Measurements from ENCODE around the gene SSPN. TPM values are rescaled to one million over a fixed set of nuclear protein-coding genes. Genes with fewer than 3 reads are reported as not detected.

The SSPN gene
- total and polyA plus RNA-seq, 9 of the 15 experiments (the other 6 are each of a cell fraction or from before 2014, with no cell fraction given), result 0.40 TPM; not detected in 8

- Histone ChIP-seq H3K4me1 (replicated peaks in 1 of 2; ENCODE audit: control insufficient read depth in 2 of 2, insufficient read depth in 2 of 2, low read length in 2 of 2) (no peaks in the 10 kb centered on the region), H3K9me1 (ENCODE audit: control insufficient read depth, insufficient read depth, low read length) (no peaks in the 10 kb centered on the region), H3K9me3 (replicated peaks; ENCODE audit: control insufficient read depth, insufficient read depth, low read depth, low read length) (no peaks in the 10 kb centered on the region), H3K36me3 (ENCODE audit: control insufficient read depth, insufficient read depth, low read length) (no peaks in the 10 kb centered on the region), H3K79me2 (ENCODE audit: control insufficient read depth, insufficient read depth, low read length) (no peaks in the 10 kb centered on the region), H3K27me3 (ENCODE audit: control insufficient read depth in 2 of 2, insufficient read depth in 2 of 2, low read length in 2 of 2) (peaks cover 0 to 12% of the 10 kb centered on the region in 2 experiments; a peak in 3 of 5 replicates), H3K4me3 (no peak overlapping the region), H2AFZ (ENCODE audit: low read depth, low read length) (no peak overlapping the region), H4K20me1 (replicated peaks; ENCODE audit: control insufficient read depth, insufficient read depth, low read length) (no peaks in the 10 kb centered on the region), H3K9ac (ENCODE audit: insufficient read depth in 1 of 2, low read depth in 2 of 2, low read length in 2 of 2) (no peak overlapping the region), H3K27ac (ENCODE audit: extremely low read depth, low read depth, low read length) (no peak overlapping the region), H3K4me2 (ENCODE audit: insufficient read depth, low read length) (no peak overlapping the region)
- no peak for TF ChIP-seq PPARD (CRISPR knock-in tag; IDR thresholded peaks at IDR 0.05)
- no peak for TF ChIP-seq KLF10 (CRISPR knock-in tag; IDR thresholded peaks at IDR 0.05)
- no TSS peak for BruUV-seq (replicated peaks)
- 2% methylated on average over 4 of the region's 4 CpGs for WGBS (ENCODE audit: insufficient coverage, low coverage, missing lambda C conversion rate)
- no peak for DNase-seq (ENCODE audit: extremely low read depth in 1 of 4, low spot score in 3 of 4)
- ChIA-PET POLR2A (no interaction called here), CTCF (ENCODE audit: low intra/inter-chr PET ratio) (no interaction called here)
- FAIRE-seq, result no peak
- no peak for ATAC-seq
- intact Hi-C loops (cut with micrococcal nuclease), result no loop called here
- in situ Hi-C loops (cut with MboI), result no loop called here
Measured at GRCh38 chr12:26179826-26180225, 15.5 kb upstream of the SSPN start.

DNA sequence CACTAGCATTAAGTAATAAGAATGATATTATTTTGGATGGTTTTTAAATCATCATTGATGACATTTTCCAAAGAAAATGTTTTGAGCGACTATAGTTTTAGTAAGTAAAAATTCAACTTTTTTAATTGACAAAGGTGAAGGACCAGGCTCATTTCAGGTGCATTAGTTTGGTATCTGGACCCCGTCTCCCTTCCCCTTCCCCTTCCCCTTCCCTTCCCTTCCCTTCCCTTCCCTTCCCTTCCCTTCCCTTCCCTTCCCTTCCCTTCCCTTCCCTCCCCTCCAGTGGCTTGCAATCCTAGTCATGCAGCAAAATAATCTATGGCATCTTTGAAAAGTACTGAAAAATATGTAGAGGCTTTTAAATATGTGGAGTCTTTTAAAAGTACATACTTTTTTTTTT is 13.0 kb upstream of the SSPN start:
- Histone ChIP-seq H3K79me2 (ENCODE audit: control insufficient read depth, insufficient read depth, low read length) (no peaks in the 10 kb centered on the region), H3K4me3 (no peak overlapping the region), H3K9ac (ENCODE audit: insufficient read depth in 1 of 2, low read depth in 2 of 2, low read length in 2 of 2) (no peak overlapping the region), H3K27me3 (ENCODE audit: control insufficient read depth in 2 of 2, insufficient read depth in 2 of 2, low read length in 2 of 2) (peaks cover 0 to 11% of the 10 kb centered on the region in 2 experiments; a peak in 2 of 5 replicates), H3K36me3 (ENCODE audit: control insufficient read depth, insufficient read depth, low read length) (no peaks in the 10 kb centered on the region), H3K4me2 (ENCODE audit: insufficient read depth, low read length) (no peak overlapping the region), H3K9me3 (replicated peaks; ENCODE audit: control insufficient read depth, insufficient read depth, low read depth, low read length) (no peaks in the 10 kb centered on the region), H3K4me1 (replicated peaks in 1 of 2; ENCODE audit: control insufficient read depth in 2 of 2, insufficient read depth in 2 of 2, low read length in 2 of 2) (no peaks in the 10 kb centered on the region), H2AFZ (ENCODE audit: low read depth, low read length) (no peak overlapping the region), H3K9me1 (ENCODE audit: control insufficient read depth, insufficient read depth, low read length) (no peaks in the 10 kb centered on the region), H3K27ac (ENCODE audit: extremely low read depth, low read depth, low read length) (no peak overlapping the region), H4K20me1 (replicated peaks; ENCODE audit: control insufficient read depth, insufficient read depth, low read length) (no peaks in the 10 kb centered on the region)
- in situ Hi-C loops (cut with MboI), result no loop called here
- ATAC-seq (no peak), DNase-seq (ENCODE audit: extremely low read depth in 1 of 4, low spot score in 3 of 4) (no peak), FAIRE-seq (no peak)
- ChIA-PET POLR2A (no interaction called here), CTCF (ENCODE audit: low intra/inter-chr PET ratio) (no interaction called here)
- 8% methylated on average over 2 of the region's 2 CpGs for WGBS (ENCODE audit: insufficient coverage, low coverage, missing lambda C conversion rate)
- intact Hi-C loops (cut with micrococcal nuclease), result no loop called here
- BruUV-seq (replicated peaks), result no TSS peak
- TF ChIP-seq, protein P1, sequence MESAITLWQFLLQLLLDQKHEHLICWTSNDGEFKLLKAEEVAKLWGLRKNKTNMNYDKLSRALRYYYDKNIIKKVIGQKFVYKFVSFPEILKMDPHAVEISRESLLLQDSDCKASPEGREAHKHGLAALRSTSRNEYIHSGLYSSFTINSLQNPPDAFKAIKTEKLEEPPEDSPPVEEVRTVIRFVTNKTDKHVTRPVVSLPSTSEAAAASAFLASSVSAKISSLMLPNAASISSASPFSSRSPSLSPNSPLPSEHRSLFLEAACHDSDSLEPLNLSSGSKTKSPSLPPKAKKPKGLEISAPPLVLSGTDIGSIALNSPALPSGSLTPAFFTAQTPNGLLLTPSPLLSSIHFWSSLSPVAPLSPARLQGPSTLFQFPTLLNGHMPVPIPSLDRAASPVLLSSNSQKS (CRISPR knock-in tag; IDR thresholded peaks at IDR 0.05), result no peak
- no peak for TF ChIP-seq ZNF124 (CRISPR knock-in tag; IDR thresholded peaks at IDR 0.05)
- TF ChIP-seq, protein P2, sequence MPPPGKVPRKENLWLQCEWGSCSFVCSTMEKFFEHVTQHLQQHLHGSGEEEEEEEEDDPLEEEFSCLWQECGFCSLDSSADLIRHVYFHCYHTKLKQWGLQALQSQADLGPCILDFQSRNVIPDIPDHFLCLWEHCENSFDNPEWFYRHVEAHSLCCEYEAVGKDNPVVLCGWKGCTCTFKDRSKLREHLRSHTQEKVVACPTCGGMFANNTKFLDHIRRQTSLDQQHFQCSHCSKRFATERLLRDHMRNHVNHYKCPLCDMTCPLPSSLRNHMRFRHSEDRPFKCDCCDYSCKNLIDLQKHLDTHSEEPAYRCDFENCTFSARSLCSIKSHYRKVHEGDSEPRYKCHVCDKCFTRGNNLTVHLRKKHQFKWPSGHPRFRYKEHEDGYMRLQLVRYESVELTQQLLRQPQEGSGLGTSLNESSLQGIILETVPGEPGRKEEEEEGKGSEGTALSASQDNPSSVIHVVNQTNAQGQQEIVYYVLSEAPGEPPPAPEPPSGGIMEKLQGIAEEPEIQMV (tag; conservative IDR thresholded peaks at IDR 0.05; ENCODE audit: low read depth), result no peak
- TF ChIP-seq POLR2B (IDR thresholded peaks at IDR 0.05; ENCODE audit: low read depth, partially characterized antibody), result no peak
- TF ChIP-seq, protein P3, sequence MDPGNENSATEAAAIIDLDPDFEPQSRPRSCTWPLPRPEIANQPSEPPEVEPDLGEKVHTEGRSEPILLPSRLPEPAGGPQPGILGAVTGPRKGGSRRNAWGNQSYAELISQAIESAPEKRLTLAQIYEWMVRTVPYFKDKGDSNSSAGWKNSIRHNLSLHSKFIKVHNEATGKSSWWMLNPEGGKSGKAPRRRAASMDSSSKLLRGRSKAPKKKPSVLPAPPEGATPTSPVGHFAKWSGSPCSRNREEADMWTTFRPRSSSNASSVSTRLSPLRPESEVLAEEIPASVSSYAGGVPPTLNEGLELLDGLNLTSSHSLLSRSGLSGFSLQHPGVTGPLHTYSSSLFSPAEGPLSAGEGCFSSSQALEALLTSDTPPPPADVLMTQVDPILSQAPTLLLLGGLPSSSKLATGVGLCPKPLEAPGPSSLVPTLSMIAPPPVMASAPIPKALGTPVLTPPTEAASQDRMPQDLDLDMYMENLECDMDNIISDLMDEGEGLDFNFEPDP (CRISPR knock-in tag; IDR thresholded peaks at IDR 0.05), result no peak
- TF ChIP-seq RNF2 (IDR thresholded peaks at IDR 0.05), result no peak
- TF ChIP-seq RFX7 (CRISPR knock-in tag; IDR thresholded peaks at IDR 0.05), result no peak
- TF ChIP-seq PHF21A (IDR thresholded peaks at IDR 0.05; ENCODE audit: borderline replicate concordance, low read depth), result no peak
- no peak for TF ChIP-seq PURB (CRISPR knock-in tag; IDR thresholded peaks at IDR 0.05; ENCODE audit: low read depth)
- TF ChIP-seq MIER1 (IDR thresholded peaks at IDR 0.05; ENCODE audit: low read depth), result no peak
- no peak for TF ChIP-seq ZNF717 (CRISPR knock-in tag; IDR thresholded peaks at IDR 0.05)
- TF ChIP-seq ZNF668 (CRISPR knock-in tag; IDR thresholded peaks at IDR 0.05), result no peak
- TF ChIP-seq ZNF780A (CRISPR knock-in tag; IDR thresholded peaks at IDR 0.05), result no peak

Measured in K562 (cell line).